GM23338 (cell line): ENCODE measurements around the gene FNDC3B. TPM values are rescaled to one million over a fixed set of nuclear protein-coding genes. Genes with fewer than 3 reads are reported as not detected.

Experiments
- ATAC-seq: fragments of 200-7000 bp; cut with Tn5 transposase; 3 replicates; pipeline ENCODE4 v1.9.1; 2020
- DNase-seq: peaks from one replicate; pipeline ENCODE4 v3.0.0-alpha.2; 2015; ENCODE audit warnings: low spot score
- H2AFZ ChIP-seq: fragments of 200-600 bp; sonication (generic); 2 replicates; pipeline ENCODE4 v1.8.0; 2016; ENCODE audit warnings: antibody characterized with exemption, mild to moderate bottlenecking, moderate library complexity
- H3F3A ChIP-seq: fragments of 200-600 bp; sonication (generic); replicated peaks from 2 replicates; pipeline ENCODE4 v1.8.0; 2017; ENCODE audit warnings: antibody characterized with exemption, mixed run types, low read depth
- H3K27ac ChIP-seq: fragments of 200-600 bp; sonication (generic); 2 replicates; pipeline ENCODE4 v1.6.1; 2016; ENCODE audit warnings: low read depth
- H3K27me3 ChIP-seq: fragments of 200-600 bp; sonication (generic); 2 replicates; pipeline ENCODE4 v1.8.0; 2016; ENCODE audit warnings: mild to moderate bottlenecking, mixed run types, moderate library complexity; ENCODE audit not compliant: insufficient read depth
- H3K36me3 ChIP-seq: fragments of 200-600 bp; sonication (generic); 2 replicates; pipeline ENCODE4 v1.8.0; 2016; ENCODE audit warnings: mild to moderate bottlenecking; ENCODE audit not compliant: insufficient read depth
- H3K4me1 ChIP-seq: fragments of 200-600 bp; sonication (generic); 2 replicates; pipeline ENCODE4 v1.8.0; 2016; ENCODE audit warnings: mild to moderate bottlenecking, moderate library complexity; ENCODE audit not compliant: insufficient read depth
- H3K4me2 ChIP-seq: fragments of 200-600 bp; sonication (generic); 2 replicates; pipeline ENCODE4 v1.7.1; 2017; ENCODE audit warnings: mixed run types
- H3K4me3 ChIP-seq: fragments of 200-600 bp; sonication (generic); 2 replicates; pipeline ENCODE4 v1.6.1; 2016; ENCODE audit warnings: mixed run types
- H3K79me2 ChIP-seq: fragments of 200-600 bp; sonication (generic); replicated peaks from 2 replicates; pipeline ENCODE4 v1.8.0; 2017; ENCODE audit warnings: mild to moderate bottlenecking; ENCODE audit not compliant: insufficient read depth
- H3K9me2 ChIP-seq: fragments of 200-600 bp; sonication (generic); 2 replicates; pipeline ENCODE4 v1.8.0; 2017; ENCODE audit not compliant: insufficient read depth
- H4K20me1 ChIP-seq: fragments of 200-600 bp; sonication (generic); replicated peaks from 2 replicates; pipeline ENCODE4 v1.8.0; 2017; ENCODE audit warnings: mild to moderate bottlenecking; ENCODE audit not compliant: insufficient read depth
- H3K27ac Mint-ChIP-seq: 2 replicates; pipeline ENCODE4 v1.8.0; 2020; ENCODE audit warnings: inconsistent platforms, mild to moderate bottlenecking, moderate library complexity, mixed read lengths
- H3K27me3 Mint-ChIP-seq: 3 replicates; pipeline ENCODE4 v1.8.0; 2022; ENCODE audit warnings: low read depth, mild to moderate bottlenecking, moderate library complexity, mixed read lengths, inconsistent platforms; ENCODE audit not compliant: insufficient read depth, poor library complexity
- H3K36me3 Mint-ChIP-seq: 3 replicates; pipeline ENCODE4 v1.8.0; 2021; ENCODE audit warnings: low read depth, mild to moderate bottlenecking, inconsistent platforms, moderate library complexity, mixed read lengths
- H3K4me1 Mint-ChIP-seq: 3 replicates; pipeline ENCODE4 v1.8.0; 2020; ENCODE audit warnings: mild to moderate bottlenecking, inconsistent platforms, mixed read lengths
- H3K4me3 Mint-ChIP-seq: 3 replicates; pipeline ENCODE4 v1.8.0; 2021; ENCODE audit warnings: moderate library complexity, mild to moderate bottlenecking, inconsistent platforms, mixed read lengths
- H3K9me3 Mint-ChIP-seq: 3 replicates; pipeline ENCODE4 v1.8.0; 2020; ENCODE audit warnings: moderate library complexity, mild to moderate bottlenecking, inconsistent platforms, mixed read lengths
- CREB1 ChIP-seq: fragments of 250-450 bp; sonication (Bioruptor Pico); IDR thresholded peaks from 2 replicates; pipeline ENCODE4 v1.5.0; 2020; ENCODE audit warnings: low read depth, mild to moderate bottlenecking, moderate library complexity
- EZH2phosphoT487 ChIP-seq: fragments of 200-600 bp; sonication (generic); IDR thresholded peaks from one replicate; pipeline ENCODE4 v1.8.1; 2018; ENCODE audit warnings: antibody characterized with exemption; ENCODE audit not compliant: unreplicated experiment
- POLR2AphosphoS5 ChIP-seq: IDR thresholded peaks from 2 replicates; pipeline ENCODE4 v1.6.1; 2016; ENCODE audit warnings: antibody characterized with exemption, low read depth
- STAT1 ChIP-seq: IDR thresholded peaks from one replicate; pipeline ENCODE4 v1.6.1; 2016; ENCODE audit warnings: antibody characterized with exemption; ENCODE audit not compliant: unreplicated experiment
- polyA plus RNA-seq: library from polyadenylated mRNA; unstranded; fragments of >200 nt; fragmentation: Nextera tagmentation; extraction: Ambion mirVana; gene quantifications from 2 replicates; pipeline ENCODE4 v1.2.1, GENCODE V29; 2016
- total RNA-seq: library from RNA; depleted of rRNA; stranded (reverse); fragments of >200 nt; shearing (Covaris generic); gene quantifications from 2 replicates; pipeline ENCODE4 v1.2.3, GENCODE V29; 2014
- TF ChIP-seq, protein P1 (sequence below), 2 experiments: fragments of 200-600 bp in 1 of 2; sonication (generic) in 1 of 2; conservative IDR thresholded peaks; 2 replicates each; pipeline versions ENCODE4 v1.5.1 to v1.6.1; 2016 to 2017; ENCODE audit warnings: antibody characterized with exemption in 2 of 2, low read depth in 2 of 2, mild to moderate bottlenecking in 2 of 2, moderate library complexity in 1 of 2
- TF ChIP-seq, protein P2 (sequence below): fragments of 250-450 bp; sonication (Bioruptor Pico); IDR thresholded peaks from 2 replicates; pipeline ENCODE4 v1.5.0; 2020; ENCODE audit warnings: mild to moderate bottlenecking, moderate library complexity
- TF ChIP-seq, protein P3 (sequence below): IDR thresholded peaks from 2 replicates; pipeline ENCODE4 v1.6.1; 2016; ENCODE audit warnings: antibody characterized with exemption

FNDC3B gene
- total and polyA plus RNA-seq, 2 experiments from 2014 or later: 19.1 to 55.4 TPM

DNA sequence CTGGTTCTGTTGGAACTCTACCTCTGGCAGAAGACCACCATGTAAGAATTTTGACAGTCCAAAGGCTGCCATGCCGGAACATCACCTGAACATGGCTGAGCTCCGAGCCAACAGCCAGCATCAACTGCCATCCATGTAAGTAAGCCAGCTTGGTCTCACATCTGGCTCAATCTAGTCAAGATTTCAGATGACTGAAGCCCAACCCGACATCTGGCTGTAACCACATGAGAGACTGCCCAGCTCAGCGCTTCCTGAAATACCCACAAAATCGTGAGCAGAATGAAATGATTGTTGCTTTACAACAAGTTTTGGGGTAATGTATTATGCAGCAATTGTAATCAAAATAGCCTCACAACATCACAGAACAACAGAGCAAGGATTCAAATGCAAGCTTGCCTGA, 375.9 kb downstream of the FNDC3B start:
- Mint-ChIP-seq H3K36me3 (no peaks in the 10 kb centered on the region), H3K4me3 (no peak overlapping the region), H3K4me1 (no peaks in the 10 kb centered on the region), H3K27ac (no peak overlapping the region), H3K9me3 (no peaks in the 10 kb centered on the region), H3K27me3 (peaks cover 2% of the 10 kb centered on the region)
- Histone ChIP-seq H3K27me3 (no peaks in the 10 kb centered on the region), H3K36me3 (no peaks in the 10 kb centered on the region), H3F3A (no peaks in the 10 kb centered on the region), H3K4me3 (no peak overlapping the region), H2AFZ (no peak overlapping the region), H3K9me2 (0 out of 2 replicates have a peak, but pooled peaks cover 6% of the 10 kb centered on the region), H3K4me1 (no peaks in the 10 kb centered on the region), H4K20me1 (no peaks in the 10 kb centered on the region; the same call in 1 of the 2 replicates), H3K79me2 (no peaks in the 10 kb centered on the region), H3K27ac (no peak overlapping the region), H3K4me2 (no peak overlapping the region)
- ATAC-seq (no peak), DNase-seq (no peak)
- TF ChIP-seq, protein P1, sequence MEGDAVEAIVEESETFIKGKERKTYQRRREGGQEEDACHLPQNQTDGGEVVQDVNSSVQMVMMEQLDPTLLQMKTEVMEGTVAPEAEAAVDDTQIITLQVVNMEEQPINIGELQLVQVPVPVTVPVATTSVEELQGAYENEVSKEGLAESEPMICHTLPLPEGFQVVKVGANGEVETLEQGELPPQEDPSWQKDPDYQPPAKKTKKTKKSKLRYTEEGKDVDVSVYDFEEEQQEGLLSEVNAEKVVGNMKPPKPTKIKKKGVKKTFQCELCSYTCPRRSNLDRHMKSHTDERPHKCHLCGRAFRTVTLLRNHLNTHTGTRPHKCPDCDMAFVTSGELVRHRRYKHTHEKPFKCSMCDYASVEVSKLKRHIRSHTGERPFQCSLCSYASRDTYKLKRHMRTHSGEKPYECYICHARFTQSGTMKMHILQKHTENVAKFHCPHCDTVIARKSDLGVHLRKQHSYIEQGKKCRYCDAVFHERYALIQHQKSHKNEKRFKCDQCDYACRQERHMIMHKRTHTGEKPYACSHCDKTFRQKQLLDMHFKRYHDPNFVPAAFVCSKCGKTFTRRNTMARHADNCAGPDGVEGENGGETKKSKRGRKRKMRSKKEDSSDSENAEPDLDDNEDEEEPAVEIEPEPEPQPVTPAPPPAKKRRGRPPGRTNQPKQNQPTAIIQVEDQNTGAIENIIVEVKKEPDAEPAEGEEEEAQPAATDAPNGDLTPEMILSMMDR (conservative IDR thresholded peaks at IDR 0.05; ENCODE audit: low read depth in 2 of 2): no peak
- no peak for TF ChIP-seq POLR2AphosphoS5

DNA sequence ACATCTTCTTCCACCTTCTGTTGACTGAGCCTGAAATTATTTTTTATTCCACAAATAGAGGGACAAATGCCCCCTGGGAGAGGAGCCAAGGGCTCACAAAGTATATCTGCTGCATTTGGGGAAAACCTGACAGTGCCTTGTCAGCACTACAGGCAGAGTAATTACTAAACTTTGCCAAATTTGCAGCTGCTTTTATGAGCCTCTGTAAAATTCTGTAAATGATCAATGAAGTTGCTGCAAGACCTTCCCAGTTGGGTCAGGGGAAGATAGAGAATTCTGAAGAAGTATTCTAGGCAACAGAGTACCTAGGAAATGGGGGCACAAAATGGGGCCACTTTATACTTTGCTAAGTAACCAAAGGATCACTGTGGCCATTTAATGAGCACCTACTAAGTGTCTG, 398.3 kb downstream of the FNDC3B start:
- Mint-ChIP-seq H3K4me1 (peaks cover 3% of the 10 kb centered on the region; the same call in 1 of the 3 replicates), H3K27ac (no peak overlapping the region), H3K27me3 (peaks cover 3% of the 10 kb centered on the region), H3K36me3 (peaks cover 4% of the 10 kb centered on the region; the same call in 2 of the 3 replicates), H3K9me3 (peaks cover 14% of the 10 kb centered on the region), H3K4me3 (no peak overlapping the region)
- no peak overlapping the region for H3K27ac ChIP-seq
- H3F3A ChIP-seq: no peaks in the 10 kb centered on the region
- H3K79me2 ChIP-seq: no peaks in the 10 kb centered on the region
- ATAC-seq: no peak
- no peaks in the 10 kb centered on the region; the same call in 1 of the 2 replicates for H3K9me2 ChIP-seq
- DNase-seq: no peak
- H3K36me3 ChIP-seq: no peaks in the 10 kb centered on the region
- no peaks in the 10 kb centered on the region for H3K4me1 ChIP-seq
- H3K4me2 ChIP-seq: no peak overlapping the region
- H3K4me3 ChIP-seq: no peak overlapping the region
- H2AFZ ChIP-seq: no peak overlapping the region
- H3K27me3 ChIP-seq: no peaks in the 10 kb centered on the region
- no peaks in the 10 kb centered on the region for H4K20me1 ChIP-seq
- no peak for TF ChIP-seq CREB1 (CRISPR knock-in tag)
- TF ChIP-seq, protein P2, sequence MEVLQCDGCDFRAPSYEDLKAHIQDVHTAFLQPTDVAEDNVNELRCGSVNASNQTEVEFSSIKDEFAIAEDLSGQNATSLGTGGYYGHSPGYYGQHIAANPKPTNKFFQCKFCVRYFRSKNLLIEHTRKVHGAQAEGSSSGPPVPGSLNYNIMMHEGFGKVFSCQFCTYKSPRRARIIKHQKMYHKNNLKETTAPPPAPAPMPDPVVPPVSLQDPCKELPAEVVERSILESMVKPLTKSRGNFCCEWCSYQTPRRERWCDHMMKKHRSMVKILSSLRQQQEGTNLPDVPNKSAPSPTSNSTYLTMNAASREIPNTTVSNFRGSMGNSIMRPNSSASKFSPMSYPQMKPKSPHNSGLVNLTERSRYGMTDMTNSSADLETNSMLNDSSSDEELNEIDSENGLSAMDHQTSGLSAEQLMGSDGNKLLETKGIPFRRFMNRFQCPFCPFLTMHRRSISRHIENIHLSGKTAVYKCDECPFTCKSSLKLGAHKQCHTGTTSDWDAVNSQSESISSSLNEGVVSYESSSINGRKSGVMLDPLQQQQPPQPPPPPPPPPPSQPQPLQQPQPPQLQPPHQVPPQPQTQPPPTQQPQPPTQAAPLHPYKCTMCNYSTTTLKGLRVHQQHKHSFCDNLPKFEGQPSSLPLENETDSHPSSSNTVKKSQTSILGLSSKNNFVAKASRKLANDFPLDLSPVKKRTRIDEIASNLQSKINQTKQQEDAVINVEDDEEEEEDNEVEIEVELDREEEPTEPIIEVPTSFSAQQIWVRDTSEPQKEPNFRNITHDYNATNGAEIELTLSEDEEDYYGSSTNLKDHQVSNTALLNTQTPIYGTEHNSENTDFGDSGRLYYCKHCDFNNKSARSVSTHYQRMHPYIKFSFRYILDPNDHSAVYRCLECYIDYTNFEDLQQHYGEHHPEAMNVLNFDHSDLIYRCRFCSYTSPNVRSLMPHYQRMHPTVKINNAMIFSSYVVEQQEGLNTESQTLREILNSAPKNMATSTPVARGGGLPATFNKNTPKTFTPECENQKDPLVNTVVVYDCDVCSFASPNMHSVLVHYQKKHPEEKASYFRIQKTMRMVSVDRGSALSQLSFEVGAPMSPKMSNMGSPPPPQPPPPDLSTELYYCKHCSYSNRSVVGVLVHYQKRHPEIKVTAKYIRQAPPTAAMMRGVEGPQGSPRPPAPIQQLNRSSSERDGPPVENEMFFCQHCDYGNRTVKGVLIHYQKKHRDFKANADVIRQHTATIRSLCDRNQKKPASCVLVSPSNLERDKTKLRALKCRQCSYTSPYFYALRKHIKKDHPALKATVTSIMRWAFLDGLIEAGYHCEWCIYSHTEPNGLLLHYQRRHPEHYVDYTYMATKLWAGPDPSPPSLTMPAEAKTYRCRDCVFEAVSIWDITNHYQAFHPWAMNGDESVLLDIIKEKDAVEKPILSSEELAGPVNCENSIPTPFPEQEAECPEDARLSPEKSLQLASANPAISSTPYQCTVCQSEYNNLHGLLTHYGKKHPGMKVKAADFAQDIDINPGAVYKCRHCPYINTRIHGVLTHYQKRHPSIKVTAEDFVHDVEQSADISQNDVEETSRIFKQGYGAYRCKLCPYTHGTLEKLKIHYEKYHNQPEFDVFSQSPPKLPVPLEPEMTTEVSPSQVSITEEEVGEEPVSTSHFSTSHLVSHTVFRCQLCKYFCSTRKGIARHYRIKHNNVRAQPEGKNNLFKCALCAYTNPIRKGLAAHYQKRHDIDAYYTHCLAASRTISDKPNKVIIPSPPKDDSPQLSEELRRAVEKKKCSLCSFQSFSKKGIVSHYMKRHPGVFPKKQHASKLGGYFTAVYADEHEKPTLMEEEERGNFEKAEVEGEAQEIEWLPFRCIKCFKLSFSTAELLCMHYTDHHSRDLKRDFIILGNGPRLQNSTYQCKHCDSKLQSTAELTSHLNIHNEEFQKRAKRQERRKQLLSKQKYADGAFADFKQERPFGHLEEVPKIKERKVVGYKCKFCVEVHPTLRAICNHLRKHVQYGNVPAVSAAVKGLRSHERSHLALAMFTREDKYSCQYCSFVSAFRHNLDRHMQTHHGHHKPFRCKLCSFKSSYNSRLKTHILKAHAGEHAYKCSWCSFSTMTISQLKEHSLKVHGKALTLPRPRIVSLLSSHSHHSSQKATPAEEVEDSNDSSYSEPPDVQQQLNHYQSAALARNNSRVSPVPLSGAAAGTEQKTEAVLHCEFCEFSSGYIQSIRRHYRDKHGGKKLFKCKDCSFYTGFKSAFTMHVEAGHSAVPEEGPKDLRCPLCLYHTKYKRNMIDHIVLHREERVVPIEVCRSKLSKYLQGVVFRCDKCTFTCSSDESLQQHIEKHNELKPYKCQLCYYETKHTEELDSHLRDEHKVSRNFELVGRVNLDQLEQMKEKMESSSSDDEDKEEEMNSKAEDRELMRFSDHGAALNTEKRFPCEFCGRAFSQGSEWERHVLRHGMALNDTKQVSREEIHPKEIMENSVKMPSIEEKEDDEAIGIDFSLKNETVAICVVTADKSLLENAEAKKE: no peak
- TF ChIP-seq STAT1: no peak
- TF ChIP-seq, protein P1 (conservative IDR thresholded peaks at IDR 0.05; ENCODE audit: low read depth in 2 of 2): no peak
- TF ChIP-seq POLR2AphosphoS5: no peak
- TF ChIP-seq EZH2phosphoT487: no peak
- TF ChIP-seq, protein P3, sequence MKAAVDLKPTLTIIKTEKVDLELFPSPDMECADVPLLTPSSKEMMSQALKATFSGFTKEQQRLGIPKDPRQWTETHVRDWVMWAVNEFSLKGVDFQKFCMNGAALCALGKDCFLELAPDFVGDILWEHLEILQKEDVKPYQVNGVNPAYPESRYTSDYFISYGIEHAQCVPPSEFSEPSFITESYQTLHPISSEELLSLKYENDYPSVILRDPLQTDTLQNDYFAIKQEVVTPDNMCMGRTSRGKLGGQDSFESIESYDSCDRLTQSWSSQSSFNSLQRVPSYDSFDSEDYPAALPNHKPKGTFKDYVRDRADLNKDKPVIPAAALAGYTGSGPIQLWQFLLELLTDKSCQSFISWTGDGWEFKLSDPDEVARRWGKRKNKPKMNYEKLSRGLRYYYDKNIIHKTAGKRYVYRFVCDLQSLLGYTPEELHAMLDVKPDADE: no peak
